SK-N-MC (cell line): ENCODE measurements around the gene PDS5A.
A peak's percentile ranks its signal among the peaks of the same experiment; 100 is the strongest.
"Not testable (repeated sequence)": the region's sequence is repeated elsewhere in the genome, so short reads cannot be mapped to it uniquely, and the experiment has no call there.

Source experiments
- DNase-seq: peaks from one replicate; pipeline ENCODE4 v3.0.0-alpha.2; 2011; ENCODE audit warnings: low read depth, low spot score
- H3K27ac ChIP-seq: fragments of 200-600 bp; sonication (generic); 2 replicates; pipeline ENCODE4 v1.5.1; 2016; ENCODE audit warnings: mixed run types
- H3K36me3 ChIP-seq: fragments of 200-600 bp; sonication (generic); 2 replicates; pipeline ENCODE4 v1.6.1; 2017; ENCODE audit warnings: antibody characterized with exemption, low read length, mixed read lengths; ENCODE audit not compliant: insufficient read depth
- H3K4me3 ChIP-seq: fragments of 200-600 bp; sonication (generic); 2 replicates; pipeline ENCODE4 v1.5.1; 2016
- H3K9ac ChIP-seq: fragments of 200-600 bp; sonication (generic); 2 replicates; pipeline ENCODE4 v1.8.0; 2017; ENCODE audit warnings: mixed run types, mixed read lengths; ENCODE audit not compliant: insufficient read length
- H3K9me3 ChIP-seq: fragments of 200-600 bp; sonication (generic); 2 replicates; pipeline ENCODE4 v1.6.1; 2017; ENCODE audit warnings: low read depth, mild to moderate bottlenecking, antibody characterized with exemption, low read length, moderate library complexity, mixed read lengths
- EZH2 ChIP-seq: fragments of 200-600 bp; sonication (generic); IDR thresholded peaks from one replicate; pipeline ENCODE4 v1.6.1; 2017; ENCODE audit warnings: antibody characterized with exemption
- FOXP2 ChIP-seq: optimal IDR thresholded peaks from 2 replicates; pipeline ENCODE3; 2011; ENCODE audit warnings: mild to moderate bottlenecking, moderate library complexity; ENCODE audit not compliant: insufficient read depth; ENCODE audit errors: extremely low read length, control extremely low read depth
- POLR2AphosphoS5 ChIP-seq: IDR thresholded peaks from 2 replicates; pipeline ENCODE4 v1.6.1; 2012; ENCODE audit warnings: mild to moderate bottlenecking, low read depth, low read length, borderline replicate concordance

PDS5A gene

GRCh38 chr4:39865280-39865679, 112.4 kb downstream of the PDS5A start:
- no peak overlapping the region for H3K4me3 ChIP-seq
- TF ChIP-seq FOXP2 (no peak), POLR2AphosphoS5 (no peak), EZH2 (no peak)
- no peak overlapping the region for H3K27ac ChIP-seq
- H3K36me3 ChIP-seq: peaks cover 68% of the 10 kb centered on the region
- no peaks in the 10 kb centered on the region for H3K9me3 ChIP-seq
- H3K9ac ChIP-seq: no peak overlapping the region
- no peak for DNase-seq

- DNase-seq: no peak
- Histone ChIP-seq H3K36me3 (peaks cover 71% of the 10 kb centered on the region), H3K9me3 (no peaks in the 10 kb centered on the region), H3K9ac (no peak overlapping the region), H3K27ac (no peak overlapping the region), H3K4me3 (no peak overlapping the region)
- no peak for TF ChIP-seq POLR2AphosphoS5
- TF ChIP-seq FOXP2: no peak
These were observed 113.3 kb downstream of the PDS5A start for GRCh38 chr4:39864391-39864790.

- no peak for DNase-seq
- Histone ChIP-seq H3K9ac (no peak overlapping the region), H3K36me3 (peaks cover 79% of the 10 kb centered on the region), H3K27ac (no peak overlapping the region), H3K4me3 (no peak overlapping the region), H3K9me3 (peaks cover 6% of the 10 kb centered on the region; the same call in 1 of the 2 replicates)
- TF ChIP-seq EZH2 (no peak), FOXP2 (no peak), POLR2AphosphoS5 (no peak)
These were observed 116.9 kb downstream of the PDS5A start for GRCh38 chr4:39860804-39861203.

GRCh38 chr4:39855909-39856512, 121.7 kb downstream of the PDS5A start:
- no peak overlapping the region for H3K9ac ChIP-seq
- TF ChIP-seq EZH2: no peak
- no peak for TF ChIP-seq POLR2AphosphoS5
- no peak for TF ChIP-seq FOXP2
- H3K27ac ChIP-seq: no peak overlapping the region
- DNase-seq: no peak
- peaks cover 11% of the 10 kb centered on the region for H3K9me3 ChIP-seq
- H3K36me3 ChIP-seq: peaks cover 70% of the 10 kb centered on the region
- H3K4me3 ChIP-seq: no peak overlapping the region

GRCh38 chr4:39852636-39853035, 125.1 kb downstream of the PDS5A start:
- H3K4me3 ChIP-seq: no peak overlapping the region
- H3K27ac ChIP-seq: 0 out of 2 replicates have a peak overlapping the region, but pooled peaks have one; percentile 12
- DNase-seq: no peak
- TF ChIP-seq FOXP2 (no peak), EZH2 (no peak), POLR2AphosphoS5 (no peak)
- peaks cover 60% of the 10 kb centered on the region for H3K36me3 ChIP-seq
- H3K9me3 ChIP-seq: peaks cover 11% of the 10 kb centered on the region
- H3K9ac ChIP-seq: no peak overlapping the region

GRCh38 chr4:39850727-39851126, 127.0 kb downstream of the PDS5A start:
- H3K36me3 ChIP-seq: peaks cover 58% of the 10 kb centered on the region
- no peak for TF ChIP-seq FOXP2
- TF ChIP-seq POLR2AphosphoS5: no peak
- no peak for TF ChIP-seq EZH2

GRCh38 chr4:39846705-39847104, 131.0 kb downstream of the PDS5A start:
- Histone ChIP-seq H3K36me3 (peaks cover 63% of the 10 kb centered on the region), H3K4me3 (no peak overlapping the region), H3K9me3 (no peaks in the 10 kb centered on the region), H3K27ac (no peak overlapping the region), H3K9ac (no peak overlapping the region)
- DNase-seq: no peak
- TF ChIP-seq EZH2 (no peak), POLR2AphosphoS5 (no peak), FOXP2 (no peak)

More at GRCh38 chr4:39850727-39851126, 127.0 kb downstream of the PDS5A start:
- peaks cover 4% of the 10 kb centered on the region for H3K9me3 ChIP-seq
- H3K9ac ChIP-seq: no peak overlapping the region
- H3K4me3 ChIP-seq: no peak overlapping the region
- H3K27ac ChIP-seq: 0 out of 2 replicates have a peak overlapping the region, but pooled peaks have one; percentile 16
- no peak for DNase-seq

GRCh38 chr4:39846120-39846519, 131.6 kb downstream of the PDS5A start:
- H3K4me3 ChIP-seq: no peak overlapping the region
- TF ChIP-seq EZH2: no peak
- TF ChIP-seq POLR2AphosphoS5: no peak
- no peak for TF ChIP-seq FOXP2
- no peak overlapping the region for H3K27ac ChIP-seq
- H3K36me3 ChIP-seq: peaks cover 69% of the 10 kb centered on the region
- no peaks in the 10 kb centered on the region for H3K9me3 ChIP-seq
- H3K9ac ChIP-seq: no peak overlapping the region
- DNase-seq: no peak

- no peaks in the 10 kb centered on the region for H3K9me3 ChIP-seq
- no peak for DNase-seq
- H3K4me3 ChIP-seq: no peak overlapping the region
- H3K36me3 ChIP-seq: peaks cover 83% of the 10 kb centered on the region
- TF ChIP-seq EZH2 (no peak), FOXP2 (no peak), POLR2AphosphoS5 (no peak)
- no peak overlapping the region for H3K27ac ChIP-seq
- no peak overlapping the region for H3K9ac ChIP-seq
These were observed 135.8 kb downstream of the PDS5A start for GRCh38 chr4:39841894-39842293.

- not testable (repeated sequence) for H3K27ac ChIP-seq, H3K9me3 ChIP-seq, H3K4me3 ChIP-seq, H3K9ac ChIP-seq, DNase-seq
- peaks cover 81% of the 10 kb centered on the region for H3K36me3 ChIP-seq
These were observed 137.2 kb downstream of the PDS5A start for GRCh38 chr4:39840516-39840915.
